ENCODE measurements around the gene ARHGAP45. TPM values are rescaled to one million over a fixed set of nuclear protein-coding genes. Genes with fewer than 3 reads are reported as not detected.
A peak's percentile ranks its signal among the peaks of the same experiment; 100 is the strongest.

ARHGAP45 gene
- total RNA-seq, 2 donors from 2014 or later, result 211 to 310 TPM

DNA sequence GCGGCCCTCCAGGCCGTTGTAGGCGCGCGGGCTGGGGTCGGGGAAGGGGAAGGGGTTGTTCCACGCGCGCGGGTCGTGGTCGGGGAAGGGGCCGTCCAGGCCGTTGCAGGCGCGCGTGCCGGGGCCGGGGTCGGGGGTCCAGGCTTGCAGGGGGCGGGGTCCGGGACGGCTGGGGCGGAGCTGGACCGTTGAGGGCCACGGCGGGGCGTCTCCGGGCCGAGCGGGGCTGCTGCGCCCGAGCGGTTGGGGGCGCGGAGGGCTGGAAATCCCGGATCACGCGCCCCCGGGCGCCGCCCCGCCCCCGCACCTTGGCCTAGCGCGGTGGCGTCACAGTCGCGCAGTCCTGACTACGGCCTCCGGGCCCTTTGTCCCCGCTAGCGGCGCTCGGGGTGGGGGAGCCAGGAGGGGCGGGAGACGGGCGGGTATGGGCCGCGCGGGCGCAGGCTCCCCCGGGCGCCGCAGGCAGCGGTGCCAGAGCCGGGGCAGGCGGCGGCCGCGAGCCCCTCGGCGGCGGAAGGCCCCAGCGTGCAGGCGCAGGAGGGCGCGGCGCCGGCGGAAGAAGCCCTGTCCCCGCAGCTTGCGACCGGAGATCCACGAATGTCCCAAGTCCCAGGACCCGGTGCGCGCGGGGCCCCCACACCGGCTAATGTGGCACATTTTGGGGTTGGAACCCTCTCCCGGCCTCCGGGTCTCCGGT is 37.5 kb downstream of the ARHGAP45 start:
- Mint-ChIP-seq H3K27me3 (no peaks in the 10 kb centered on the region), H3K4me3 (peak overlapping the region; percentile 56), H3K36me3 (ENCODE audit: low read depth) (peaks cover 31% of the 10 kb centered on the region), H3K9me3 (no peaks in the 10 kb centered on the region), H3K27ac (no peak overlapping the region), H3K4me1 (peaks cover 11% of the 10 kb centered on the region)
- peak; percentile 6 for ATAC-seq (replicated peaks)

DNA sequence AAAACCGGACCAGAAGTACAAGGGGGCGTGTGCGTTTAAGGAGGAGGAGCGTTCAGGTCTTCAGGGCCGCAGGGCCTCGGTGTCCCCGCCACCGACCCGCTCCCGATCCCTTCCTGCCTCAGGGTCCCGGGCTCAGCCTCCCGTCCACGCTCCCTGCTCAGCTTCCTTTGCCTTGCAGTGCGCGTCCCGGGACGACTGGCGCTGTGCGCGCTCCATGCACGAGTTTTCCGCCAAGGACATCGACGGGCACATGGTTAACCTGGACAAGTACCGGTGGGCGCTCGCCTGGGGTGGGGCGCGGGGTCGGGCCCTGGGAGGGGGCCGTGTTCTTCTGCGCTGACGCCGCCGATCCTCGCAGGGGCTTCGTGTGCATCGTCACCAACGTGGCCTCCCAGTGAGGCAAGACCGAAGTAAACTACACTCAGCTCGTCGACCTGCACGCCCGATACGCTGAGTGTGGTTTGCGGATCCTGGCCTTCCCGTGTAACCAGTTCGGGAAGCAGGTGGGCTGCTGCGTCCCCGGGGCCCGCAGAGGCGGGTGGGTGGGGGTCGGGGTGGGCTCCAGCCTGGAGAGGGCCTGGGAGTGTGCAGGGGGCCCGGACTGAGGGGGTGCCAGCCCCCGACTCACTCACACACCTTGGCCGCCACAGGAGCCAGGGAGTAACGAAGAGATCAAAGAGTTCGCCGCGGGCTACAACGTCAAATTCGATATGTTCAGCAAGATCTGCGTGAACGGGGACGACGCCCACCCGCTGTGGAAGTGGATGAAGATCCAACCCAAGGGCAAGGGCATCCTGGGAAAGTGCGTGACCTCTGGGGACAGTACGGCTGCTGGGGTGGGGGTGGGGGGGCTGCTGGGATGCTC is 38.3 kb downstream of the ARHGAP45 start:
- Mint-ChIP-seq H3K27me3 (no peaks in the 10 kb centered on the region), H3K4me1 (peaks cover 4% of the 10 kb centered on the region)
- no peak for ATAC-seq (replicated peaks)

DNA sequence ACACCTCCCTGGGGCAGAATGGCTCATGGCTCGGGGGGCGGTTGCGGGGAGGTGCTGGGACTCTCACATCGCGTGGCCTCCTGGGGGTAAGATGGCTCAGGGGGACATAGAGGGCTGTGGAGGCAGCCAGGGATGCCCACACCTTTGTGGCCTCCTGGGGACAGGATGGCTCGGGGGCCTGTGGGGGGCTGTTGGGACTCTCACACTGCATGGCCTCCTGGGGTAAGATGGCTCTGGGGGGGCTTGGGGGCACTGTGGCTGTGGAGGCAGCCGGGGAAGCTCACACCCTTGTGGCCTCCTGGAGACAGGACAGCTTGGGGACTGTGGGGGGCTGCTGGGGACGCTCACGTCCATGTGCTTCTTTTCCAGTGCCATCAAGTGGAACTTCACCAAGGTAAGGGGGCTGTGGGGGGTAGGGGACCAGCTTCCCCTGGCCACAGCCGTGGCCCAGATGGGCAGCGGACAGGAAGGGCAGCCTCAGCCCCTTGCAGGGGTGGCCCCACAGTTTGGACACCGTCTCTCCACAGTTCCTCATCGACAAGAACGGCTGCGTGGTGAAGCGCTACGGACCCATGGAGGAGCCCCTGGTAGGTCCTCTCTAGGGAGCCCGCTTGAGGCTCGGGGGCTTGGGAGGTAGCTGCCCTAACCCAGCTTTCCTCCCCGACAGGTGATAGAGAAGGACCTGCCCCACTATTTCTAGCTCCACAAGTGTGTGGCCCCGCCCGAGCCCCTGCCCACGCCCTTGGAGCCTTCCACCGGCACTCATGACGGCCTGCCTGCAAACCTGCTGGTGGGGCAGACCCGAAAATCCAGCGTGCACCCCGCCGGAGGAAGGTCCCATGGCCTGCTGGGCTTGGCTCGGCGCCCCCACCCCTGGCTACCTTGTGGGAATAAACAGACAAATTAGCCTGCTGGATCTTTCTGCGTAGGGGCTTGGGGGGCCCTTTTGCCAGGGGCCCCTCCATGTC is 39.2 kb downstream of the ARHGAP45 start:
- no peak for ATAC-seq (replicated peaks)
- Mint-ChIP-seq H3K4me3 (peak overlapping the region; percentile 56), H3K27ac (peak overlapping the region; percentile 62), H3K9me3 (no peaks in the 10 kb centered on the region), H3K4me1 (peaks cover 4% of the 10 kb centered on the region), H3K36me3 (ENCODE audit: low read depth) (peaks cover 34% of the 10 kb centered on the region), H3K27me3 (no peaks in the 10 kb centered on the region)

More for the DNA sequence above, 38.3 kb downstream of the ARHGAP45 start:
- H3K36me3 Mint-ChIP-seq (ENCODE audit: low read depth), result peaks cover 31% of the 10 kb centered on the region
- H3K9me3 Mint-ChIP-seq, result no peaks in the 10 kb centered on the region
- H3K27ac Mint-ChIP-seq, result peak overlapping the region; percentile 62
- H3K4me3 Mint-ChIP-seq, result peak overlapping the region; percentile 56

DNA sequence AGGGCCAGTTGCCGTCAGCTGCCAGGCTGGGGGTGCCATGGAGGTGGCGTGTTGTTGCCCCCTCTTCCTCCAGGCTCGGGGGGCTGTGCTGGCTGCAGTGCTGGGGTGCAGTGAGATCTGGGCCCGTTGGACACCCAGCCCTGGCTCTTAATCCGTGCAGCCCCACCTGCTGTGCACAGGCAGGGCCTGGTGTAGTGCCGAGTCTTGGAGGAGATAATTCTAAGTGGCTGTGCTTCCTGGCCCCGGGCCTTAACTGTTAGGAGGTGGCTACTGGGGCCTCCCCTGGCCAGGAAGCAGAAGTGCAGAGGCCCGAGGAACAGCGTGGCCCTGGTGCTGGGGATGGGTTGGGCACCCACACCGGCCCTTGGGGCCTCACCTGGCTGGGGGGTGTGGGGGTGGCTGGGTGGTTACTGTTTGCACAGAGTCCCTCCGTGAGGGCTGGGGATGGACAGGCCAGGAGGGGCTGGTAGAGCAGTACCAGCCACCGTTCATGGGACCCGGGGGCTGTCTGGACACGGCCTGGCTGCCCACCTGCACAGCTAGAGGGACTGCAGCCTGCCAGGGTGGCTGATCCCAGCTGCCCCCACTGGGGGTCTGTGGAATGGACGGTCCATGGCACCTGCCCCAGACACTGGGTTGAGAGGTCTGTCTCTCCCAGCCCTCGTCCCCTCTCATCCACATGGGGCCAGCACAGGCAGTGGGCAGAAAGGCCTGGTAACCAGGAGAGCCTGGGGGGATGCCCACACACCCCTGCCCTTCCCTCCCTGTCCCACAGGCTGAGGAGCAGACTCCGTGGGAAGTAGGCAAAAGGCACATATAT is 40.1 kb downstream of the ARHGAP45 start:
- ATAC-seq (replicated peaks), result no peak
- H3K4me3 Mint-ChIP-seq, result peak overlapping the region; percentile 44
- peaks cover 36% of the 10 kb centered on the region for H3K36me3 Mint-ChIP-seq (ENCODE audit: low read depth)
- H3K27ac Mint-ChIP-seq, result peak overlapping the region; percentile 62
- no peaks in the 10 kb centered on the region for H3K27me3 Mint-ChIP-seq
- no peaks in the 10 kb centered on the region for H3K9me3 Mint-ChIP-seq
- H3K4me1 Mint-ChIP-seq, result peaks cover 4% of the 10 kb centered on the region

DNA sequence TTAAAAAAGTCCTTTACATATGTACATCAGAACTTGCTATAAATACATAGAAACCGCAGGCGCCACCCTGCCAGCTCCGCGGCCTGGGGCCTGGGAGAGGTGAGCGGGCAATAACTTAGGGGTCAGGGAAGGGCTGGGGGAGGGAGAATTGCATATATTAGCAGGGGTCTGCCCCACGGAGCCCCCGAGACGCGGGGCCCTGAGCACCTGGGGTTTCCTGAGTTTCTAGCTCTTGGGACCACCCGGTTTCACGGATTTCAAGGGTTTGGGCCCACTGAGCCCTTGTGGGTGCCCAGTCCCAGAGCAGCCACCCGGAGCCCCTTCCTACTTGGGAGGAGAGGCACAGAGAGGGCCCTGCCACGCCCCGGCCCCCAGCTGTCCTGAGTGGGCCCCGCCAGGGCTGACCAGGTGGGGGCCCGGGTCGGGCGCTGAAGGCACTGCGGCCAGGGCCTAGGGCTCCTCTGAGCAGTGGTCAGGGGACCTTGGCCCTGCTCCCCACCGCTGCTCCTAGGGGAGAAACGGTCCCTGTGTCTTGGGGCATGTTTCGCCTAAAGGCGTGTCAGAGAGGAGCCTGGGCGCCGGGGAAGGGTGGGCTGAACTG is 40.8 kb downstream of the ARHGAP45 start:
- no peak overlapping the region for H3K27ac Mint-ChIP-seq
- peaks cover 2% of the 10 kb centered on the region for H3K4me1 Mint-ChIP-seq
- H3K9me3 Mint-ChIP-seq, result no peaks in the 10 kb centered on the region
- no peaks in the 10 kb centered on the region for H3K27me3 Mint-ChIP-seq
- H3K4me3 Mint-ChIP-seq, result no peak overlapping the region
- peaks cover 36% of the 10 kb centered on the region for H3K36me3 Mint-ChIP-seq (ENCODE audit: low read depth)
- no peak for ATAC-seq (replicated peaks)

DNA sequence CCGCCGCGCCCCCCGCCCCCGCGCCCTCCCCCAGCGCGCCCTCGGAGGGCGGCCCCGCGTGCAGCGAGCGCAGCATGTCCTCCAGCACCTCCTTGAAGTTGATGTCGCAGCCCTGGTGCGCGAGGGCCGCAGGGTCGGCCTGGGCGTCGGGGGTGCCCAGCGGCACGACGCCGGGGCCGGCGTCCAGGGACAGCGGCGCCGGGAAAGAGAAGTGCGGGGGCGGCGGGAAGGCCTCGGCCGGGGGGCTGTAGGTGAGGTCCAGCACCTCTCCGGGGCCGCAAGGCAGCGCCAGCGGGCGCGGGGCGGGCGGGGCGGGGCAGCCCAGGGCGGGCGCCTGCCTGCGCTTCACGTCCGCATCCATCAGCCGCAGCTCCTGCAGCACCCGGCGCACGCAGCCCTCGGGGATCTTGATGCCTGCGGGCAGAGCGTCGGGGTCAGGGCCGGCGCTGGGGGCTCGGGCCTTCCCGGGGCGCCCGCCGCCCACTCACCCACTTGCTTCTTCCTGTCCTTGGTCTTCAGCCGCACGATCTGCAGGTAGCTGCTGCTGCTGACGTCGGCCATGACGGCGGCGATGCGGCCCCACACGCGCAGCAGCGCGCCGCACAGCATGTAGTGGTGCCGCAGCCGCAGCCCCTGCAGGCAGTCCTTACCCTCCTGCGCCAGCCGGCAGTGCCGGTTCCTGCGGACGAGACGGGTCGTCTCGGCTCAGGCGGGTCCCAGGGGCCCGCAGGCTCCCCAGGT is 41.5 kb downstream of the ARHGAP45 start:
- Mint-ChIP-seq H3K27ac (no peak overlapping the region), H3K9me3 (no peaks in the 10 kb centered on the region), H3K27me3 (no peaks in the 10 kb centered on the region), H3K4me1 (no peaks in the 10 kb centered on the region), H3K36me3 (ENCODE audit: low read depth) (peaks cover 38% of the 10 kb centered on the region), H3K4me3 (no peak overlapping the region)
- no peak for ATAC-seq (replicated peaks)

DNA sequence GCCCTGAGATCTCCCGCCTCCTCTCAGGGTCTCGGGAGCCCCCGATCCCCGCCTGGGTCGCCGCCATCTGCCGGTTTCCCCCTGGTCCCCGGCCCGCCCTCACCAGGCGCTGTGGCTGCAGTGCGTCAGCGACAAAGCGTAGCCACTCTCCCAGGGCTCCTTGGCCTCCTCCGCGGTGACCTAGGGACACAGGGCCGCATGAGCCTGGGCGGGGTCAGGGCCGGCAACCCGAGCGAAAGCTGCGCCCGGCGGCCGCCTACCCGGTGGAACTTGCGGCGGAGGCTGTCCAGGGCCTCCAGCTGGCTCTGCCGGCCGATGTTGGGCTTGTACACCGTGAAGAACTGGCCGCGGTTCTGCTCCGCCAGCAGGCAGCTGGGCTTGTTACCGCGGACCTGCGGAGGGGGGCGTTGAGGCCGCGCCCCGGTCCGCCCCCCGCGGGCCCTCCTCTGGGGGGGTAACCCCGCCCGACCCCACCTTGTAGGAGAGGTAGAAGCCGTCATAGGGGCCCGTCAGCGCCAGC is 42.1 kb downstream of the ARHGAP45 start:
- Mint-ChIP-seq H3K27me3 (no peaks in the 10 kb centered on the region), H3K27ac (no peak overlapping the region), H3K36me3 (ENCODE audit: low read depth) (peaks cover 44% of the 10 kb centered on the region), H3K9me3 (no peaks in the 10 kb centered on the region), H3K4me1 (no peaks in the 10 kb centered on the region), H3K4me3 (no peak overlapping the region)
- no peak for ATAC-seq (replicated peaks)

DNA sequence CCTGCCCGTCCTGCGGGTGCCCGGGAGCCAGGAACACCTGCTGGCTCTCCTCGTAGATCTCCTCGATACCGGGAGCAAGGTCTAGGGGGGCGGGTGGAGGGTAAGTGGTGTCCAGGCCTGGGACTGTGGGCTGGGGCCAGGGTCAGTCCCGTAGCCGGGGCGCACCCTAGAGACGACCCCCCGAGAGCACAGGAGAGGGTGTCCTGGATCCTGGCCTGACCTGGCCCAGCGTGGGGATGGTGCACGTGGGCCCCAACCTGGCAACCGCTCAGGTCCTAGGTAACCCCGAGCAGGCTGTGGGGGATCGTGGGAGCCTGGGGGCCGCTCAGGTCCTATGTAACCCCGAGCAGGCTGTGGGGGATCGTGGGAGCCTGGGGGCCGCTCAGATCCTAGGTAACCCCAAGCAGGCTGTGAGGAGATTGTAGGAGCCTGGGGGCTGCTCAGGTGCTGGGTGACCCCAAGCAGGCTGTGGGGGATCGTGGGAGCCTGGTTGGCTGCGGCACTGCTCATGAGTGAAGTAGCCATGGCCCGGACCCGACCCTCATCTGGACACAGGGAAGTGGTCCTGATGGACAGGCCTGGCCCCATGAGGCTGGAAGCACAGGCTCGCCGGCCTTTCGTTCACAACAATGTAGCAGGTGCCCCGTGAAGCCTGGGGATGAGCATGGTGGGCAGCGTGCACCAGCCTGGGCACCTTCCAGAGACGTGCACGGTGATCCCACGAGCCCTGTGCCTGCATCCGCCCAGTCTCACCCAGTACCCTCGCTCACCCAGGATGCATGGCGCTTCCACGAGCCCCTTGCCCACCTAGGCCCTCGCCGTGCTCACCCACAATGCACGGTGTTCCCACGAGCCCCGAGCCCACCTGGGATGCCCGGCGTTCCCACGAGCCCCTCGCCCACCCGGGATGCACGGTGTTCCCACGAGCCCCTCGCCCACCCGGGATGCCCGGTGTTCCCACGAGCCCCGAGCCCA is 43.0 kb downstream of the ARHGAP45 start:
- Mint-ChIP-seq H3K27ac (no peak overlapping the region), H3K27me3 (no peaks in the 10 kb centered on the region), H3K36me3 (ENCODE audit: low read depth) (peaks cover 53% of the 10 kb centered on the region), H3K9me3 (no peaks in the 10 kb centered on the region), H3K4me1 (no peaks in the 10 kb centered on the region), H3K4me3 (no peak overlapping the region)
- ATAC-seq (replicated peaks), result no peak

DNA sequence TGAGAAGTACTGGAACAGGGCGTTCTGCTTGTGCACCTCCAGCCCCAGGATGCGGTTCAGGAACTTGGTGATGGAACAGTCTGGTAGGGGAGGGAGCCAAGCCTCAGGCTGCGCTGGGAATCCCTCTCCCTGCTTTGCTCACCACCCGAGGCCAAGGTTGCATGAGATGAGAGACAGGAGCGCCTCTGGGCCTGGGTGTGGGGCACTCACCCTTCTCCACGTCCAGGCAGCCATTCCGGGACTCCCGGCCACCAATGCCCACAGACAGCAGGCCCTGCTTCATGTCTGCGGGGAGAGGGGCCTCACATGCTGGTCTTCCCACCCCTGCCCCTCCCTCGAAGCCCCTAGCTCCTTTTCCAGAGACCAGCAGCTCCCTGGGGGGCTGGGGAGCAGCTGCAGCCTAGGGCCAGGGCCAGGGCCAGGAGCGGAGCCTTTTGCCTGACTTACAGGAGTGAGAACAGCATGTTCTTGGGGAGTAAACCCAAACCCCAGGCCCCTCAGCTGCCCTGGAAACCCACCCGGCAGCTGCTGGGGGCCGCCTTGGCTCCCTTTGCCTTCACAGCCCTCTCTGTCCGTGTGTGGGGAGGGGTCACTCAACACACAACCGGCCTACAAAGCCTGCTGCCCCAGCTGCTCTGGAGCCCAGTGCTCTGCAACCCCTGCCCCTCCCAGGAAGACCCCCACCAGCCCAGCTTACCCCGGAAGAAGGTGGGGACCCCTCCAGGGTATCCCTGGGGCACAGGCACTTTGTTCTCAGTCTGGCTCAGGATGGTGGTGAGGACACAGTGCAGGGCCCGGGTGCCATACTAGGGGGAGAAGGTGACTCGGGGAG is 44.1 kb downstream of the ARHGAP45 start:
- no peak overlapping the region for H3K27ac Mint-ChIP-seq
- H3K9me3 Mint-ChIP-seq, result no peaks in the 10 kb centered on the region
- no peaks in the 10 kb centered on the region for H3K27me3 Mint-ChIP-seq

DNA sequence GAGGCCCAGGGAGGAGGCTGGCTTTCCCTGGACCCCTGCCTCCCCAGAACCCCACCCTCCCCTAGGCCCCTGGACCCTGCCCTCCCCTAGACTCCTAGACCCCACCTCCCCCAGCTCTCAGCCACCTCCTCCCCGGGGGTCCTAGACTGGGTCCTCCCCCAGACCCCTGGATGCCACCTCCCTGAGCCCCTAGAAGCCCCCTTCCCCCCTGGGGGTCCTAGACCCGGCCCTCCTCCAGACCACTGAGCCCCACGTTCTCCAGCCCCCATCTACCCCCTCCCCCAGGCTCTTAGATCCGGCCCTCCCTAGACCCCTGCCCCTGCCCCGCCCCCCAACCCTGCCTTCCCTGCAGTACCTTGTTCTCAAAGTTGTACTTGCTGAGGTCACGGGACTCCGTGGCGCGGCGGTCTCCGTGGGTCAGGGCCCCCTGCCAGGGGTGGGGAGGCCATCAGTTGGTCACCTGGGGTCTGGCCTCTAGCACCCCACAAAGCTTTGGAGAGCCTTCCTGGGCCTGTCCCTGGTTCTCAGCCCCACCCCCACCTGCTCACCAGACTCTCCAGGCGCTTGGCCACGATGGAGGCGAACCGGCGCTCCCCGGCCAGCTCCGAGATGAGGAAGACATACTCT is 44.8 kb downstream of the ARHGAP45 start:
- Mint-ChIP-seq H3K9me3 (no peaks in the 10 kb centered on the region), H3K36me3 (ENCODE audit: low read depth) (peaks cover 62% of the 10 kb centered on the region), H3K4me1 (no peaks in the 10 kb centered on the region), H3K27me3 (no peaks in the 10 kb centered on the region), H3K4me3 (no peak overlapping the region), H3K27ac (no peak overlapping the region)
- ATAC-seq (replicated peaks), result no peak

More for the DNA sequence above, 44.1 kb downstream of the ARHGAP45 start:
- Mint-ChIP-seq H3K36me3 (ENCODE audit: low read depth) (peaks cover 63% of the 10 kb centered on the region), H3K4me1 (no peaks in the 10 kb centered on the region), H3K4me3 (no peak overlapping the region)
- ATAC-seq (replicated peaks), result no peak

Data from activated T-helper 17 cell treated with anti-CD3 and anti-CD28 coated beads, Interleukin-2, amount 50 U/mL, for 72 hours (primary cell).